ENCODE results near the gene ITGB7.
"Not testable (repeated sequence)": the region's sequence is repeated elsewhere in the genome, so short reads cannot be mapped to it uniquely, and the experiment has no call there.

ITGB7 gene

DNA sequence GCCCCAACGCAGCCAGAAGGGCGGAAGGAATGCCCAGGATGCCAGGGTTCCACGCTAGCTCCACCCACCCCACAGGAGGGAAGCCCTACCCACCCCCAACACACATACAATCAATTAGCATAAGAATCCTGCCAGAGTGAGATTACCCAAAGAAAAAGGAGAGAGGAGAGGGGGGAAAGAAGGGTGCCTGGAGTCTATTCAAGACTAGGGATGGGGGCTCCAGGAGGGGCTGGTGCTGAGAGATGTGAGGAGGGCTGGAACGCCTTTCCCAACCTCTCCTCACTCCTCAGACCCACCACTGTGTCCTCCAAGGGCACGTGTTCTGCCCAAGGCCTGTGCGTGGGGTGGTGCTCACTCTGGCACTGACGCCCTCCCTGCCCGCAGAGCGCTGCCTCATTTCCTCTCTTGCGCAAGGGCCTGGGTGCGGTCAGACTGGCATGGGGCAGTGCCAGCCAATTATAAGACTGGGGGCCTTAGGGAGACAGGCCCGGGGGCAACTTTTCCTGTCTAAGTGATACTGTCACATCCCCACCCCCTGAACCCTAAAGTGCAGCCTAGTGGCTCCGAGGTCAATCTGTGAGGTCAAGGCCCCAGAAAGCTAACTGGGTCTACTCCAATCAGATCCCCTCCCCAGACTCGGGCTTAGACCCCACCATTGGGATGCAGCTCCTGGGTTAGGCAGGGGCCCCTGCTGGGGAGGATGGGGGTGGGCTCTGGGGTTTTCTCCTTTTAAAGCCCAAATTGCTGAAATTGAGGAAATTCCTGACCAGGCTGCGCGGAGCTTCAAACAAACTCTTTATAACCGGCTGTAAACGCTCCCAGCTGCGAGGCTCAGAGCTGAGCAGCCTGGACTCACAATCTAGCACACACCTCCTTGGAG, 10.2 kb upstream of the ITGB7 start:
- no peak for DNase-seq (ENCODE audit: low read depth, low spot score)

DNA sequence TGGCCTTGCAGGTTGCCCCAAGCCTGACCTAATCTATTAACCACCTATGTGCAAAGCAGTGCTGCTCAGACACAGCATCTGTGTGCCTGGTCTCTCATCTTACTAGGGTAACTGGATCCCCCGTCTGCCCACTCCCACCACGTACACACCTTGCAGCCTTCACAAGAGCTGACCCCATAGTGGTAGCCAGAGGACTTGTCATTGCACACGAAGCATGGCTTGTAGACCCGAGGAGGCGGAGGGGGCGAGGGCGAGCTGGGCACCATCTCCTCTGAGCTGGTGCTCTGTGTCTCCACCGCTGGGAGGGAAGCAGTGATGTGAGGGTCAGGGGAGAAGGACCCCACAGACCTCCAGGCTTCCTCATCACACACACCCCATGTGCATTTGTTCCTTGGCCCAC, 8.4 kb upstream of the ITGB7 start:
- DNase-seq (ENCODE audit: low read depth, low spot score) = no peak

DNA sequence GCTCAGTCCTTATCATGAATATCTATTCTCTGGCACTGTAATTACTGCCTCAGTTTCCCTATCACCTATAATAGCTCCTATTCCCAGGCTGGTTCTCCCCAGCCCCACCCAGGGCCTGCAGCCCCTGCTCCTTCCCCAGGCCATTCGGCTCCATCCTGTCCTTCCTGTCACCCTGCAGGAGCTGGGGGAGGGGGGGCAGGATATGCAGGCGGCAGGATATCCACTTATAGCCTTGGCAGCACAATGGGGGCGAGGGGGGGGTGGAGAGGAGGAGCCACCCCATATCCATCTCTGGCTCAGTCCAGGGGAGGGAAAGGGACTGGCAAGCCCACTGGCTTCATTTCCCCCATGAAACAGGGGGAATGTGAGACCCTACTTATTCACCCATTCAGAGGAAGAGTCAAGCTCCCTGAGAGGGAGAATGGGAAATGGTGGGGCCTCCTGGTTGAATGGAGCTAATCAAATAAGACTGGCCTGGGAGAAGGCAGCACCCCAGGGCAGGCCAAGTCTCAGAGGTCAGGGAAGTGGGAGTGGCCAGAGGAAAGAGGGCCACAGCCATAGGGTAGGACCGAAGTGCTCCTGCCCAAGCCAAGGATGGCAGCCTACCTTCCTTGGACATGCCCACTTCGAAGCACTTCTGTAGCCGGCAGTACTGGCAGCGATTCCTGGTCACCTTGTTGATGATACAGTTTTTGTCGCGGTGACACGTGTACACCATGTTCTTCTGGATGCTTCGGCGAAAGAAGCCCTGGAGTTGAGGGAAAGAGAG, 7.8 kb upstream of the ITGB7 start:
- DNase-seq (ENCODE audit: low read depth, low spot score) = no peak

- DNase-seq (ENCODE audit: low read depth, low spot score) = no peak
Measured at GRCh38 chr12:53214221-53214620, 7.2 kb upstream of the ITGB7 start.

GRCh38 chr12:53213348-53213747, 6.3 kb upstream of the ITGB7 start:
- peak; percentile 65 for DNase-seq (ENCODE audit: low read depth, low spot score)

DNA sequence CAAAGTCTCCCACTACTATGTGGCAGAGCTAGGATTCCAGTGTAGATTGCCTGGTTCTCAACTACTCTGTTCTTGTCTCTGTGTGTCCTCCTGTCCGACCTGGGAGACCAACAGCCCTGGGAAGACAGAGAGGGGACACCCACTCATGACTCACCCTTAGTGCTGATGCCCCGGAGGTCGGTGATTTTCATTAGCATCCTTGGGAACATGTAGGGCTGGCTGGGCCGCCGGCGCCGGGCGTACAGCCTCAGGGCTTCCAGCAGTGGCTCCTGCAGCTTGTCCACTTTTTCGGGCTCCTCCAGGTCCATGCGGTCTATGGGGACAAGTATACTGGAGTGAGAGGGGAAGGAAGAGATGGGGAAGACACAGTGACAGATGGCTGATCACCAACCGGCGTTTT, 5.9 kb upstream of the ITGB7 start:
- DNase-seq (ENCODE audit: low read depth, low spot score) = no peak

DNA sequence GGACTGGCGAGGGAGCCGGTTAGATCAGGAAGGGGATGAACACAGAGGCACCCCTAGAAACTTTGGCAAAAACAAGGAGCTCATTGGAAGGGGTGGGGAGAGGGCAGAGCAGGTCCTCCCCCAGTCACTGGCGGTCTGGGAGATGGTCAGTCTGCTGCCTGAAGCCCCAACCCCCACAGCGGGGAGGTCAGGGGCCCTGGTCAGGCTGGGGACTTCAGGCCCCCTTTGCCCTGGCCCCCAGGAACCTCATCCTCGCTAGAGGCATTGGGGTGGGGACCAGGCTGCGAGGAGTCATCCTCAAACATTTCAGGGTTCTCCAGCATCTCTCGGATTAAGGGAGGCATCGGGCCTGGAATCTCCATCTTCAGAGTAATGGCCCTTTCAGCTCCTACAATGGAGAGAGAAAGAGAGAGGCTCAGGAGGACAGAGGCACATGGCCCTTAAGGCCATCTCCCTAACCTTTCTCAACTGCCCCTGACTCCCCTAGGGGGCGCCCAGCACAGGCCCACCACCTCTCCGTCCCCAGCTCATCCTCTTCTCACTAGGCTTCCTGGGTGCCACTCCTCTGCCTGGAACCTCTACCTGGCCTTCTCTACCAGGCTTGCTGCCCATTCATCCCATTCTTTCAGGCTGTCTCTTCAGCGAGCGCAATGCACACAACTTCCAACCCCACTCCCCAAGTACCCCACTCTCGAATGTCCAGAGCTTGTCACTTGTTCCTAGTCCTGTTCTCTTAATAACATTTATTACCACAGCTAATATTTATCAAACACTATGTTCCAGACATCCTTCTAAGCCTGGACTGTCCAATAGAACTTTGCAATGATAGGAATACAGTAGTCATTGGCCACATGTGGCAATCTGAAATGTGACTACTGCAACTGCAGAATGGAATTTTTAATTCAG, 4.7 kb upstream of the ITGB7 start:
- DNase-seq (ENCODE audit: low read depth, low spot score) = no peak

DNA sequence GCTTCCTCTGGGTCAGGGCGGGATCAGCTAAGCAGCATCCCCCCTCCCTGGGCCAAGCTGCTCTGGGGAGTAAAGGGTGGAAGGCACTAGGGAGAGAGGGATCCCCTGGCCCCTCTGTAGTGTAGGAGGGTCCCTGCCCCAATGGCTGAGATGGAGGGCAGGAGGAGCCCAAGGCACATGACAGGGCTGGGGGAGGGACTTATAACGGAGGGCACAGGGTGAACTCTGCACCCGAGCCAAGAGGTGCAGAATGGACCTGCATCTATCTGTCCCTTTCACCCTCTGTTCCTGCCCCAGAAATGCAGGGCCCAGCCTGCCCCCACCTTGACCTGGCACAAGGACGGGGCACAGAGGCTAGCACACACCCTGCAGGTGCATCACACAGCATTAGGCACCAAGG, 3.8 kb upstream of the ITGB7 start:
- no peak for DNase-seq (ENCODE audit: low read depth, low spot score)

GRCh38 chr12:53208877-53209463, 1.9 kb upstream of the ITGB7 start:
- DNase-seq (ENCODE audit: low read depth, low spot score) = no peak

DNA sequence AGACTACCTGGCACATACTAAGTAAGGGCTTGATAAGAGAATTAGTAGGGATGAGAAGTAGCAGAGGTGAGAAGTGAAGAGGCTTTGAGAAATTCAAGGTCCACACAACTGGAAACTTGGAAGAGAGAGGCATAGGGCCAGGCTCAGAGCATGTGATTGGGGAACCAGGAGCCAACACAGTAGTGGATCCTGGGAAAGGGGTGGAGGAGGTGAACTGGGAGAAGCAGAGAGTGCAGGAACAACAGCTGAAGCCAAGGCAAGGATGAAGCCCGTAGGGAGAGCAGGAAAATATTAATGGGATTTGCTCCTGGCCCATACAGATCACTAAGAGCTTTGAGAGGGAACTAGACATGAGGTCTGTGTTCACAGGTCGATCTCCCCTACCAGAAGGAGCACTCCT, 1.4 kb upstream of the ITGB7 start:
- no peak for DNase-seq (ENCODE audit: low read depth, low spot score)

- DNase-seq (ENCODE audit: low read depth, low spot score) = peak; percentile 18
Measured at GRCh38 chr12:53205747-53206419, 1.2 kb downstream of the ITGB7 start.

GRCh38 chr12:53204351-53204750, 2.7 kb downstream of the ITGB7 start:
- no peak for DNase-seq (ENCODE audit: low read depth, low spot score)

DNA sequence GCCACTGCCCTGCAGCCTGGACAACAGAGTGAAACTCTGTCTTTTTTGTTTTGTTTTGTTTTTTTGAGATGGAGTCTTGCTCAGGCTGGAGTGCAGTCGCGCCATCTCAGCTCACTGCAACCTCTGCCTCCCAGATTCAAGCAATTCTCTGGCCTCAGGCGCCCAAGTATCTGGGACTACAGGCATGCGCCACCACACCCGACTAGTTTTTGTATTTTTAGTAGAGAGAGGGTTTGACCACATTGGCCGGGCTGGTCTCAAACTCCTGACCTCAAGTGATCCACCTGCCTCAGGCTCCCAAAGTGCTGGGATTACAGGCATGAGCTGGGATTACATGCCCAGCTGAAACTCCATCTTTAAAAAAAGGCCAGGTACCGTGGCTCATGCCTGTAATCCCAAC, 4.7 kb downstream of the ITGB7 start:
- DNase-seq (ENCODE audit: low read depth, low spot score) = not testable (repeated sequence)

- no peak for DNase-seq (ENCODE audit: low read depth, low spot score)
Measured at GRCh38 chr12:53201639-53202038, 5.4 kb downstream of the ITGB7 start.

DNA sequence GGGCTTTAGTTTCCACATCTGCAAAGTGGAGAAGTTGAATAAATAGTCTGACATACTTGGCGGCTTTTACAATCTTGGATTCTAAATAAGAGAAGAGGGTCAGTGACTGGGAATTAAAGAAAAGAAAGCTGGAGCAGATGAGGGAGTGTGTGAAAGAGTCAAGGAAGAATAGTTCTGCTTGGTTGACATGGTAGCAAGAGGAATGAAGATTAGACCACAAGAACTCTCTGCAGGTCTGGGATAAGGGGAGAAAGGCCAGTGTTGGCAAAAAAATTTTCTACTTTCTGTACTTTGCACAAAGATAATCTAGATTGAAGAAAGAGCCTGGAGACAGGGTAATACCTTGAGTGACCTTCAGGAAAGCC, 5.9 kb downstream of the ITGB7 start:
- no peak for DNase-seq (ENCODE audit: low read depth, low spot score)

DNA sequence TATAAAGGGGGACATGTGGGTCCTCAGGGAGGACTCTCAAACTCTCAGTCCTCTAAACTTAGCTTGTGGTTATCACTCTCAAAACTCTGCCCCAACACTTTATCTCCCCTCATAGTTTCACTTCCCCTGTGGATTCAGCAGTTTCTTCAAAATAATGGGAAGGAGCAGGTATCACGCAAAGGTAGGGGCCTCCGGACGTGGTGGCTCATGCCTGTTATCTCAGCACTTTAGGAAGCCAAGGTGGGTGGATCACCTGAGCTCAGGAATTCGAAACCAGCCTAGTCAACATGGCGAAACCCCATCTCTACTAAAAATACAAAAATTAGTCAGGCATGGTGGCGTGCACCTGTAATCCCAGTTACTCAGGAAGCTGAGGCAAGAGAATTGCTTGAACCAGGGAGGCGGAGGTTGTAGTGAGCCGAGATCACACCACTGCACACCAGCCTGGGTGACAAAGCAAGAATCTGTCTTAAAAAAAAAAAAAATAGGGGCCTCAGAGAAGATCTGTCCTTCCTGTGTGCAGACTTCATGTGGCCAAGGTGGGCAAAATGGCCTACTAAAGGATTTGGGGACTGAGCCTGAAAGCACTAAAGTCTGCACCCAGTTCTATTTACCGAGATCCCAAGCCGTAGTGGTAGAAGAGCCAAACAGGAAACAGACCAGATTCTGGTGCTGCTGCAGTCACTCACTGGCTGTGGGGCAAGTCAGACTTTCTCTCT, 6.4 kb downstream of the ITGB7 start:
- DNase-seq (ENCODE audit: low read depth, low spot score) = no peak

GRCh38 chr12:53200107-53200457, 7.0 kb downstream of the ITGB7 start:
- DNase-seq (ENCODE audit: low read depth, low spot score) = no peak

GRCh38 chr12:53199700-53200099, 7.4 kb downstream of the ITGB7 start:
- DNase-seq (ENCODE audit: low read depth, low spot score) = no peak

DNA sequence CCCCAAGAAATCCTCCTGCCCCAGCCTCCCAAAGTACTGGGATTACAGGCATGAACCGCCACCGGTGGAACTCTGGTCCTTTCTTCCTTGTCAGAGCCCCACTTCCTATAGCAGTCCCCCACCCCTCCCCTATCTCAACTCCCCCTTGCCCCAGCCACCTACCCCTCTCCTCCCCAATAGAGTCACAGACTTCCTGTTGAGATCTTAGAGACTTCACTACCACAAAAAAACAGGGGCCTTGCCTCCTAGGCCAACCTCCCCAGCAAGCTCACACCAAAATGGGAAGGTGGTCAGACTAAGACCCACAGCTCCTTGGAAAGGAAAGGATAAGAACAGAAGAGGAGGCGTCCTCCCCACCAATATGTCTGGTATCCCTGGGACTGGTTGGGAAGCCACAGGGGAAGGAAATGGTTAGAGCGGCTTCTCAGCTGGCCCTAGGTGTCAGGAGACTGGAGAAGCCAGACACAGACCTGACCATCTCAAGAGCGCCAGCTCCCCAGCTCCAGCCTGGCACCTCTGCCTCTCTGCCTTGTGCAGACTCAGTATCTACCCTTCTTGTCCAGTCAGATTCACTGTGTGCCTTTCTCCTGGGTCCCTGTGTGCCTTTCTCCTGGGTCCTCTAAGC, 8.5 kb downstream of the ITGB7 start:
- no peak for DNase-seq (ENCODE audit: low read depth, low spot score)

GRCh38 chr12:53197011-53197640, 9.9 kb downstream of the ITGB7 start:
- no peak for DNase-seq (ENCODE audit: low read depth, low spot score)

Measured in activated CD4-positive, CD25-positive, alpha-beta regulatory T cell treated with anti-CD3 and anti-CD28 coated beads, Interleukin-2, amount 50 U/mL, for 16 hours (primary cell).